ENCODE measurements around the gene ACTL10.

DNA sequence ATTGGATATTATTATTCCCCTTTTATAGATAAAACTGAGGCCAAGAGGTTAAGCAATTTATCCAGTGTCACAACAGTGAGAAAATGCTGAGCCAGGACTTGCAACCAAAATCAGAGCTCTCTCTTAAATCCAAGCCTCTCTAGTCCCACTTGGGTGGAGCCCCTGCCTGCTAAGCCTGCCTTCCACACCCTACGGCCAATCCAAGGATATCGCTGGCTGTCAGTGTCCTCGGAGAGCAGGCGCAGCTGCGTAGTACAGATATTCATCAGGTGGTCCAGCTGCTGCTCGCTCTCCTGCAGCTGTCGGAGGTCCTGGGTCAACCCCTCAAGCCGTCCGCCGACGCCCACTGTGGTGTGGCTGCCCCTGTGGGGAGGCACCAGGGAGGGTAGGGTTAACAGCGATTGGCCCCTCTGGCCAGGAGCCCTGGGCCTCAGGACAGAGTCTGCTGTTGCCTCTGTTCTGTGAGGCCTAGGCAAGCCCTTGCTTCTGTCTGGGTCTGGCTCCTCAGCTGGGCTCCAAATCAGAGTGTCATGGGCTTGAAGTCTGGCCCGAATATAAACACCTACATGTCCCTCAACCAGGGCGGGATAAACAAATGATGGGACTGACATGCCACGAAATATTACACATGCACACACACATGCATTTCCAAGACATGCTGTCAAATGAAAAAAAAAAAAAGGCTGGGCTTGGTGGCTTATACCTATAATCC is 11.4 kb downstream of the ACTL10 start:
- TF ChIP-seq, protein P1, sequence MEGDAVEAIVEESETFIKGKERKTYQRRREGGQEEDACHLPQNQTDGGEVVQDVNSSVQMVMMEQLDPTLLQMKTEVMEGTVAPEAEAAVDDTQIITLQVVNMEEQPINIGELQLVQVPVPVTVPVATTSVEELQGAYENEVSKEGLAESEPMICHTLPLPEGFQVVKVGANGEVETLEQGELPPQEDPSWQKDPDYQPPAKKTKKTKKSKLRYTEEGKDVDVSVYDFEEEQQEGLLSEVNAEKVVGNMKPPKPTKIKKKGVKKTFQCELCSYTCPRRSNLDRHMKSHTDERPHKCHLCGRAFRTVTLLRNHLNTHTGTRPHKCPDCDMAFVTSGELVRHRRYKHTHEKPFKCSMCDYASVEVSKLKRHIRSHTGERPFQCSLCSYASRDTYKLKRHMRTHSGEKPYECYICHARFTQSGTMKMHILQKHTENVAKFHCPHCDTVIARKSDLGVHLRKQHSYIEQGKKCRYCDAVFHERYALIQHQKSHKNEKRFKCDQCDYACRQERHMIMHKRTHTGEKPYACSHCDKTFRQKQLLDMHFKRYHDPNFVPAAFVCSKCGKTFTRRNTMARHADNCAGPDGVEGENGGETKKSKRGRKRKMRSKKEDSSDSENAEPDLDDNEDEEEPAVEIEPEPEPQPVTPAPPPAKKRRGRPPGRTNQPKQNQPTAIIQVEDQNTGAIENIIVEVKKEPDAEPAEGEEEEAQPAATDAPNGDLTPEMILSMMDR (IDR thresholded peaks at IDR 0.05) = no peak
- TF ChIP-seq EZH2 (IDR thresholded peaks at IDR 0.05; ENCODE audit: borderline replicate concordance, insufficient read depth, low read depth, low read length, poor library complexity, severe bottlenecking) = no peak
